Measurements from ENCODE around the gene DMD. TPM values are rescaled to one million over a fixed set of nuclear protein-coding genes. Genes with fewer than 3 reads are reported as not detected.

DMD gene
- total RNA-seq, result 8.9 and 10.9 TPM in 2 replicates

GRCh38 chrX:33211356-33212260 is at the start of gene DMD:
Gene DMD, minus strand, starts transcription at chrX:33211549. Its CDS starts 237 bp downstream, at chrX:33211312.

GRCh38 chrX:31071725-31072124 is 2139.6 kb downstream of the DMD start, which contains the start of gene FTHL17:
Gene FTHL17, minus strand, starts transcription at chrX:31072041. Its CDS starts 88 bp downstream, at chrX:31071953.

Measured in hair follicular keratinocyte (primary cell).